ENCODE results near the gene PPDPF. TPM values are rescaled to one million over a fixed set of nuclear protein-coding genes. Genes with fewer than 3 reads are reported as not detected.

The PPDPF gene
- total RNA-seq, 1 donor from 2014 or later, result 162 TPM

GRCh38 chr20:63519668-63520503, 679 bp upstream of the PPDPF start:
- no peak for DNase-seq (ENCODE audit: extremely low read depth, low read depth, low spot score)

GRCh38 chr20:63520934-63521601, 503 bp downstream of the PPDPF start:
- DNase-seq (ENCODE audit: extremely low read depth, low read depth, low spot score), result no peak

- no peak for DNase-seq (ENCODE audit: extremely low read depth, low read depth, low spot score)
Measured at GRCh38 chr20:63521602-63522001, 1.0 kb downstream of the PPDPF start.

- no peak for DNase-seq (ENCODE audit: extremely low read depth, low read depth, low spot score)
Measured at GRCh38 chr20:63522091-63522868, 1.7 kb downstream of the PPDPF start.

- no peak for DNase-seq (ENCODE audit: extremely low read depth, low read depth, low spot score)
Measured at GRCh38 chr20:63522981-63523611, 2.5 kb downstream of the PPDPF start.

GRCh38 chr20:63525185-63525584, 4.6 kb downstream of the PPDPF start:
- no peak for DNase-seq (ENCODE audit: extremely low read depth, low read depth, low spot score)

- no peak for DNase-seq (ENCODE audit: extremely low read depth, low read depth, low spot score)
Measured at GRCh38 chr20:63525971-63526370, 5.4 kb downstream of the PPDPF start.

GRCh38 chr20:63527184-63527583, 6.6 kb downstream of the PPDPF start:
- DNase-seq (ENCODE audit: extremely low read depth, low read depth, low spot score), result no peak

- DNase-seq (ENCODE audit: extremely low read depth, low read depth, low spot score), result no peak
Measured at GRCh38 chr20:63529180-63529860, 8.8 kb downstream of the PPDPF start.

GRCh38 chr20:63529861-63530787, 9.6 kb downstream of the PPDPF start:
- no peak for DNase-seq (ENCODE audit: extremely low read depth, low read depth, low spot score)

GRCh38 chr20:63530788-63531160, 10.2 kb downstream of the PPDPF start:
- DNase-seq (ENCODE audit: extremely low read depth, low read depth, low spot score), result no peak

- no peak for DNase-seq (ENCODE audit: extremely low read depth, low read depth, low spot score)
Measured at GRCh38 chr20:63531686-63532448, 11.3 kb downstream of the PPDPF start.

- no peak for DNase-seq (ENCODE audit: extremely low read depth, low read depth, low spot score)
Measured at GRCh38 chr20:63532449-63532971, 11.9 kb downstream of the PPDPF start.

GRCh38 chr20:63533388-63533787, 12.8 kb downstream of the PPDPF start:
- no peak for DNase-seq (ENCODE audit: extremely low read depth, low read depth, low spot score)

GRCh38 chr20:63533871-63534393, 13.4 kb downstream of the PPDPF start:
- DNase-seq (ENCODE audit: extremely low read depth, low read depth, low spot score), result no peak

- DNase-seq (ENCODE audit: extremely low read depth, low read depth, low spot score), result no peak
Measured at GRCh38 chr20:63534427-63534830, 13.9 kb downstream of the PPDPF start.

GRCh38 chr20:63534831-63535651, 14.5 kb downstream of the PPDPF start:
- DNase-seq (ENCODE audit: extremely low read depth, low read depth, low spot score), result no peak
